HCEC 1CT (cell line): ENCODE results near the gene NEDD8.

ENCODE experiments used
- DNase-seq: peaks from one replicate; pipeline ENCODE4 v3.0.0-alpha.2; 2017

The NEDD8 gene

GRCh38 chr14:24232121-24232644 is at the start of gene NEDD8:
Gene NEDD8, minus strand, starts transcription at chr14:24232367. Its CDS starts 100 bp downstream, at chr14:24232267.
- peak; percentile 97 for DNase-seq

- no peak for DNase-seq
Observed at GRCh38 chr14:24281636-24282035, 49.5 kb upstream of the NEDD8 start.

- no peak for DNase-seq
Observed at GRCh38 chr14:24280797-24281460, 48.8 kb upstream of the NEDD8 start.

- no peak for DNase-seq
Observed at GRCh38 chr14:24279301-24280186, 47.4 kb upstream of the NEDD8 start.

GRCh38 chr14:24278424-24278823 is 46.3 kb upstream of the NEDD8 start:
- DNase-seq: no peak

GRCh38 chr14:24277606-24278321 is 45.6 kb upstream of the NEDD8 start:
- DNase-seq: no peak

- DNase-seq: no peak
Observed at GRCh38 chr14:24277071-24277470, 44.9 kb upstream of the NEDD8 start.

GRCh38 chr14:24274101-24274543 is 42.0 kb upstream of the NEDD8 start:
- peak; percentile 26 for DNase-seq

- DNase-seq: no peak
Observed at GRCh38 chr14:24273422-24273998, 41.3 kb upstream of the NEDD8 start.

- no peak for DNase-seq
Observed at GRCh38 chr14:24272467-24272866, 40.3 kb upstream of the NEDD8 start.

- no peak for DNase-seq
Observed at GRCh38 chr14:24271834-24272263, 39.7 kb upstream of the NEDD8 start.

GRCh38 chr14:24271134-24271833 is 39.1 kb upstream of the NEDD8 start, which contains the start of gene RABGGTA:
Gene RABGGTA, minus strand, starts transcription at chr14:24271597. Its CDS starts 482 bp downstream, at chr14:24271115.
- peak; percentile 88 for DNase-seq

GRCh38 chr14:24270537-24271133 is 38.5 kb upstream of the NEDD8 start:
- DNase-seq: no peak

GRCh38 chr14:24269910-24270536 is 37.9 kb upstream of the NEDD8 start:
- DNase-seq: no peak

GRCh38 chr14:24269368-24269767 is 37.2 kb upstream of the NEDD8 start:
- DNase-seq: no peak

- DNase-seq: no peak
Observed at GRCh38 chr14:24268225-24268624, 36.1 kb upstream of the NEDD8 start.

- no peak for DNase-seq
Observed at GRCh38 chr14:24267516-24267915, 35.3 kb upstream of the NEDD8 start.

- no peak for DNase-seq
Observed at GRCh38 chr14:24266344-24267244, 34.4 kb upstream of the NEDD8 start.

GRCh38 chr14:24264298-24264697 is 32.1 kb upstream of the NEDD8 start:
- no peak for DNase-seq

- no peak for DNase-seq
Observed at GRCh38 chr14:24263848-24264247, 31.7 kb upstream of the NEDD8 start.
